Activated effector memory CD4-positive, alpha-beta T cell treated with anti-CD3 and anti-CD28 coated beads, Interleukin-2, amount 50 U/mL, for 16 hours (primary cell): ENCODE measurements around the gene MCC.
"Not testable (repeated sequence)": the region's sequence is repeated elsewhere in the genome, so short reads cannot be mapped to it uniquely, and the experiment has no call there.

Experiments used
- DNase-seq: peaks from one replicate; pipeline ENCODE4 v3.0.0-alpha.2; 2020

Gene MCC

DNA sequence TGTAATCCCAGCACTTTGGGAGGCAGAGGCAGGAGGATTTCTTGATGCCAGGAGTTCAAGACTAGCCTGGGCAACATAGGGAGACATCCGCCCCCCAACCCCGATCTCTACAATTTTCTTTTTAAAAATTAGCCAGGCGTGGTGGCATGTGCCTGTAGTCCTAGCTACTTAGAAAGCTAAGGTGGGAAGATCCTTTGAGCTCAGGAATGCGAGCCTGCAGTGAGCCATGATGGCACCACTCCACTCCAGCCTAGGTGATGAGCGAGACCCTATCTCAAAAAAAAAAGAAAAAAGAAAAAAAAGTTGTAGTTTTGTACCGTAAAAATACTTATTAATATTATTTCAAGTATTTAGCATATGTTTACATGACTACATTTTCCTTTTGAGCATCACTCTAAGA lies 82.7 kb downstream of the MCC start:
- DNase-seq: no peak

DNA sequence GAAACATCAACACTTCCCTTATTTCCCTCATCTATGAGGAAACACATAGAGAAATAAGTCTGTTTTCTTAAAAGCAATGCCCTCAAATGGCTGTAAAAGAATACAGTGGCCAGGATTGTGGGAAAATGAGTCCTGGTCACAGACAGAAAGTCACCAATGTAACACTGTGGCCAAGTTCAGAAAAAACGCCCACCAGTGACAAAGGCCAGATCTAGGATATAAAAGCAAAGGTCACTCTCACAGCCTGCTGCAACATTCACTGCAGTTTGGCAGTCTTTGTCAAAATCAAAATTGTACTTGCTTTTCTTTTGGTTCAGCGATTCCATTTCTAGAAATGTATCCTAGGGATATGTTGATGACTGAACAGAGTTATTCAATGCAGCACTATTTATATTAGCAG lies 84.0 kb downstream of the MCC start:
- no peak for DNase-seq

DNA sequence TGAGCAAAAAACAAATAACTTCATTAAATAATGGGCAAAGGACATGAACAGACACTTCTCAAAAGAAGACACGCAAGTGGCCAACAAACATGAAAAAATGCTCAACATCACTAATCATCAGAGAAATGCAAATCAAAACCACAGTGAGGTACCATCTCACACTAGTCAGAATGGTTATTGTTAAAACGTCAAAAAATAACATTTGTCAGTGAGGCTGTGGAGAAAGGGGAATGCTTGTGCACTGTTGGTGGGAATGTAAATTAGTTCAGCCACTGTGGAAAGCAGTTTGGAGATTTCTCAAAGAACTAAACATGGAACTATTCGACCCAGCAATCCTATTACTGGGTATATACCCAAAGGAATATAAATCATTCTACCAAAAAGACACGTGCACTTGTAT lies 90.3 kb downstream of the MCC start:
- DNase-seq: not testable (repeated sequence)

DNA sequence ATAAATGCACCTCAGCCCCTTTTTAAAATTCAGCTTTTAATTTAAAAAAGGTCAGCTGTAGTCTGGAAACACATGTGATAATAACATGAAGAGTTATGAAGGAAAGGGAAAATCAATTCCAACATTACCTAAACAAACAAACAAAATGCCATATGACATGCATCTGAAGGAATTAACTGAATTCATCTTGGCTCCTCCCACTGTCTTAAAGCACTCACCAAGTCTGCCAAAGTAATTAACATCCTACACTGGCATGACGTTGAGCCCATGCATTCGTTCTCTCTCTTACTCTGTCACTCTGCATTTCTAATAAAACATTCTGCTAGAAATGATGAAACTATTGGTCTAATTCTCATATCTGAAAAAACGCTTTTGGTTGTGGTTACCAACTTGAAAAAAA lies 91.2 kb downstream of the MCC start:
- DNase-seq: no peak

DNA sequence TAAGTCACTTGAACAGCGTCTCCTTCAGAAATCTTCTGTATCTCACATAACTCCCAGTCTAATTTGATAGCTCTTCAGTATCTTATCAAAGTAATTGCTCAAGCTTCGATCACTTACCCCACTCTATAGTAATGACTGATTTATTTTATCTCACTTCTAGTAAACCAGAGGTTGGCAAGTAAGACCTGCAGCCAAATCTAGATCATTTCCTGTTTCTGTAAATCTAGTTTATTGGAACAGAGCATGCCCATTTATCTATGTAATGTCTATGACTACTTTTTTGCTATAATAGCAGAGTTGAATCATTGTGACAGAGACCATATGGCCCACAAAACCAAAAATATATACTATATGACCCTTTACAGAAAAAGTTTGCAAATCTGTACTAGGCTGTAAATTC lies 93.6 kb downstream of the MCC start:
- DNase-seq: no peak

DNA sequence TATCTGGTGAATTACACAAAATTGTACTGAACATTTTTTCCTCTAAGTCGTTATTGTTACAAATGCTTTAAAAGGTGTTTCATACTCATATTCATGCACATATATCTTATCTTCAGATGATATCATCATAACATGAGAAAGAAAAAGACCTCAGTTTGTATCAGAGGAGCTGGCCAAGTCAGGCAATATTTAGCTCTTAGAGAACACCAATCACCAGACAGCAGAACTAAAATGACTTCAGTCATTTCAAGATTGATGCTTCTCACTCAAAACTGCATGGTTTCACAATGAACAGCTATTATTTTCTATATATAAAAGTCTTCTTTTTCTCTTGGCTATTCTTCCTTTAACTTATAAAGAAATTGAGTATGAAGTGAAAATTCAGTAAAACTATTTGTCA lies 98.0 kb downstream of the MCC start:
- DNase-seq: no peak

DNA sequence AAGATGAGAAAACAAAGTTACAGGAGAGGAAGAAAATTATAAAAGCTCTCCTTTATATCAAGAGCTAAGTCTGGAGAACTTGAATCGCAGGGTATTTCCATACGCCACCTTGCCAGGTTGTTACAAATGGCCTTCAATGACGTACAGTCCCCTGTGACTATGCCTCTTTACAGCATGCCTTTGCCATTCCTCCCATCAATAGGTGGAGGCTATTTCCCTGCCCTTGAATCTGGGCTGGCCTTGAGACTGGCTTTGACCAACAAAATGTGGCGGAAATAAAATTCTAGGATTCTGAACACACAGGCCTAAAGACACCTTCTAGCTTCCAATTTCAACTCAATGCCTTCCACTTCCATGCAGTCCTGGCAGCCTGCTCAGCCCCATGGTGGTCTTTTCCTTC lies 99.1 kb downstream of the MCC start:
- DNase-seq: no peak

DNA sequence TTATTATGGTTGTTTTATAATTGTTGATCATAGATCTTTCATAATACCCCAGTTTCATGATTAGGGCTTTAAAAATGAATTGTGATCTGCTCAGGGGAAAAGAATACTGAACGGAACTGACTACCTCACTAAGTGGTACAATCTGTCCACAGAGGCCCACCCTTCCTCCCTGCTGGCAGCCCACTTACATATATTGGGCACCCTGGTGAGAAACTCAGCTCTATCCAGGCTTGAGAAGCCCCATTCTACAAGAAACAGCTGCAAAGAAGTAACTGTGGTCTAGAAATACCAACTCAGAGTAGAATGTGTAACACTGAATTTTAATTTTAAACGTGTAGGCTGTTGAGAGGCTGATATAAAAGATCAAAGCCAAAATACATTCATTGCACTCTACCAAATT lies 100.4 kb downstream of the MCC start:
- no peak for DNase-seq

DNA sequence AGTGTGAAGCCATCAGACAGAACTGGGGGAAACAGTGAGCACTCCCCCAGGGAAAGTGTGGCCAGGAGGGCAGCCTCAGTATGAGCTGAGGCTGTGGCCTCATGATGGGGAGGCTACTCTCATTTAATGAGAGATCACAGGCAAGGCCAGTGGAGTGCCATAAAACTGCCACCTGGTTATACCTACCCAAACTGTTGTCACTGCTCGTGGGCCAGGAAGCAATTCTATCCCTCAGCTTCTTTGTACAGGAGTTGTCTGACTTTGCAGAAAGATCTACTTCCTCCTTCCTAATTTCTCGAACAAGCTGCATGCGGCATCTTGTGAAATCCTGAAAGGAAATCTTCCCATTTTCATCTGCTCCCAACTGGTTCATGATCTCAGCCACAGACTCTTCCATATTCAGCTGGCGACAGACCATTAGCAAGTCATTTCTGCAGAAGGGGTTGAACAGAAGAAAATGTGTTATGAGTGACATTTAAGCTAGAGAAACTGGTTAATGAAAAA lies 103.4 kb downstream of the MCC start:
- no peak for DNase-seq

DNA sequence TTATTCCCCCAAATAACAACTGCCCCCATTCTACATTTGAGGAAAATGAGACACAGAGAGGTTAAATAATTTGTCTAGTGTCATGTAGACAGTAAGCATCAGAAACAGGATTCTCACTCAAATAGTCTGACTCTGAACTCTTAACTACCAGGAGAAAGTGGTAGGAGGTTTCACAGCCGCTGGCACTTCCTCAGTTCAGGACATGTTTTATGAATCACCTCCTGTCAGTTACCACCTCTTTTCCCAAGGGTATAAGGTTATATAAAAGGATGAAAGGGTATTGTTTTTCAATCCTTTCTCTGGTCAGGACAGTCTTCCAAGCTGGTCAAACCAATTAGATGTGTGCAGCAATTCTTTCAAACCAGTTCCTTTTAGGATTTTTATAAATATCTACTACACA lies 105.5 kb downstream of the MCC start:
- no peak for DNase-seq

DNA sequence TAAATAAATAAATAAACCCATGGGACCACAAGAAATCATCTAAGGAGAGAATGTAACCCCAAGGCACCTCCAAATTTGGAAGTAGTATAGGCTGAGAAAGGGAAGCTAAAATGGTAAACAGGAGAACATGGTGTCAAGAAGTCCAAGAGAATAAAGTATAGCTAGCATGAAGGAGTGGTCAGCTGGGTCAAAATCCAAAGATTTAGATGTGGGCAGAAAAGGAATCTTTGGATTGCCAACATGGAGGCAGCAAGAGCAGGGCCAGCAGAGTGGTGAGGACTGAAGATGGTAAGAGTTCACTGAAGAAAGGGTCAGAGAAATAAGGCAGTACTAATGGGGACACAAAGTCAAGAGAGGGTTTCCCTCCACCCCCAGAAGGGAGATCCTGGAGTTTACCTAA lies 106.5 kb downstream of the MCC start:
- DNase-seq: no peak

DNA sequence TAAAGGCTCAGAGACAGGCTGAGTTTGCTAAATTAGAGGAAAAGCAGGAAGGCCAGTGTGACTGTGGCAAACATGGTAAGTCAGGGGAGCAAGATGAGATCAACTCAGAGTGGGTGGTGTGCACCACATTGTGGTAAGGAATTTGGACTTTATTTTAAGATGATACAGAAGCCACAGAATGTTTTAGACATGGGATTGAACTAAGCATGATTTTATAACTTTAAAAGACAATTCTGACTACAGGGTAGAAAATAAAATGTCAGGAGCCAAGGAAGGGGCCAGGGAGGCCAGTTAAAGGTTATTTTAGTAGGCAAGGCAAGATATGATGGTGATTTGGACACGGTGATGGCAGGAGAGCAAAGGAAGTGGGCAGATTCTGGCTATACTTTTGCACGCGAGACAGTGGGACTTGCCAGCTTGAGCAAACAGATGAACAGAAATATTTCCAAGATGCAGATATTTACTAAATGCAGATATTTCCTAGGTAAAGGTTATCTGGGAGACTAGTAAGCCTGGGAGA lies 107.4 kb downstream of the MCC start:
- no peak for DNase-seq

DNA sequence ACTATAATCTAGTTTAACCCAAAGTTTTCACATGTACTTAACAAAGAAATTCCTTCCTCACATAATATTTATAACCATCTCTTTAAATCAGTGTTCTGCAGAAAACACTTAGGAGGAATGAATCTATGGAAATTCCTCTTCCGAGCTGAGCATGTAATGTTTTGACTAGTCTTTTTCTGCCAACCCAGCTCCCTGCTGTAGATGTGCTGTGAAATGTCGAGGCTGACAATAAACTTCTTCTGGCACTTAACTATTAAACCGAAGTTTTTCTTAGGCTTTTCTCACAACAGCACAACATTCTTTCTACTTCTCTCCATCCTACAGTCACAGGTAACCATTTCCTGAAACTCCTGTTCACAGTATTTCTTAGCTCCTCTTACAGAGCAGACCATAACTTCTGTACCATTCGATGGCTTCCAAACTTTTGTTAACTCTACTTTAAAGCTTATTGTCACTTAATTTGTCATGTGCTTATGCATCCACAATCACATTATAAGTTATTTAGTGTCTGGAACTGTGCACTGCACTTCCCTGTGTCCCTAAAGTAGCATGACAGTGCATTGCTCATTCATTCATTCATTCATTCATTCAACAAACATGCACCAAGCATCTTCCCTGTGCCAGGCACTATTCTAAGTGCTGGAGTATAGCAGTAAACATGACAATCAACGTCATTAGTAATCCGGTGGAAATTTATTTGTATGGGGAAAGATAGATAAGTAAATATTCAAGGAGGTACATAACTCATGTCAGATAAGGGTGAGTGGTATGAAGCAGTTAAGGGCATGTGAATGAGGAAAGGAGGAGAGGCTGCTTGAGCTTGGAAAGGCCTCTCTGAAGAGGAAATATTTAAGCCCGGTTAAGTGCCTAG lies 108.1 kb downstream of the MCC start:
- DNase-seq: no peak

DNA sequence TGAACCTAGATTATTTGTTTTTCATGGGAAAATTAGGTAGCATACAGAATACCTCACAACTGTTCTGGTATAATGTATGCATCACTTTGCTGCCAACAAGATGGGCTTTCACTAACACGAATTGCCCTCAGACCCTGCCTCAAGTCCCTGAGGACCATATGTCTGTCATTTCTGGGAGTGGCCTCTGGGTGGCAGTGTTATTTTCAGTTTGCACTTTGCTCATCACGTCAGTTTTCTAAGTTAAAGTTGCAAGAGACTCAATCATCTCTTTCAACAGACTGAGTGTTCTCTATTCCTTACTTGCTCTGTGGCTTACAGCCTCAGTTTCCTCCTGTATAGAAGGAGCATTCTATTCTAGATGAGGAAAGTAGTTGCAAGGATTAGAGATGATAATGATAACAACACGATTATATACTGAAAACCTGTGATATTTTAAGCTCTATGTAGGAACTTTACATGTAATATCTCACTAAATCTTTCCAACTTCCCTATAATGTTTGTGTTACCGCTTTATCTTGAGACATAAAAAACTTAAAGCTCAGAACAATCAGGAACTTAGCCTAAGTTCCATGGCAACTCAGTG lies 109.2 kb downstream of the MCC start:
- DNase-seq: peak; percentile 81

DNA sequence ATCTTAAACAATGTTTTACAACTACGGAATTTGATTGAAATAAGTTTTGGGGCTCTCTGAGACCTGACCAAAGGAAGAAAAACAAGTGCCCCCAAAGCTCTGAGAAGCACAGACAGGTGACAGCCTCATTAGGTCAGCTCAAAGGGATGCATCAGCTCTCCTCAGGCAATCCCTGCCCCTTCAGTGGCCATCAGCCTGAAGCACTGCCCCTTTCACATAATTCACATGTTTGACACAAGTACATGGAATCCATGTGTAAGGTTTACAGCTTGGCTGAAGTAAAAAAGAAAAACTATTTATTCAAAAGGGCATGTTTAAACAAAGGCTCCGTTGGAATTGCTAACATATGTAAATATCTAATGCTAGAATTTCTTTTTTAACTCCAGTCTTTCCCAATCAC lies 109.7 kb downstream of the MCC start:
- no peak for DNase-seq

DNA sequence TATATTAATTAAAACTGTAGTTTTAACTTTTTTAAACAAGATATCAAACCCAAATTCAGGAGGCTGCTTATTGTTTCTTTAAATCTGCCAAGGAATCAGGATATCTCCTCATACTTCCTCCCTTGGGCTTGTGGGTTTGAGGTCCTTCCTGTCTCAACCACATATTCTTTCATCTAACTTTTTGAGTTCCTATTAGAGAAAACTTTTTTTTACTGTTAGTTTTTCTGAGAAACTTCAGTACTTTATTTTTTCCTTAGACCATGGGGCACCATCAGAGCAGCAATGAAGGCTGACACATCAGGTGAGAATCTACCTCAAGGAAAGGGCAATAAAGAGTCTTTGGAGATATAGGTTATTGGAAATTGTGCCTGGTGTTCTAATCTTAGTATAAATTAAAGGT lies 110.2 kb downstream of the MCC start:
- DNase-seq: no peak

DNA sequence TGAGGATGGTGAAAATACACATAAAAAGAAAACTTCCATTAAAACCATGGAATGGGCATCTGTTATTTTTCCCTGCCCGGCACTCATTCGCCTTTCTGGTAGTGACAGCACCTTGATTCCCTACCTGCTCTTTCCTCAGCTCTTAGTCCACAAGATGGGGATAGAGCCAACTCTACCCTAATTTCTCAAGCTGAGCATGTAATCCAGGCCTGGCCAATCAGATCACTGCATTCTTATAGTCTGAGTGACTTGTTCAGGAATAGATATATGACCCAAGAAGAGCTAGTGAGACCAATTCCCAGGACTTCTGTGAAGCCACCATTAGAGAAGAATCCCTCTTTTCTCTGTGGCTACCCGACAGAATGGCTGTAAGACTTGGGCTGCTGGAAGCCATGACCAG lies 111.6 kb downstream of the MCC start:
- no peak for DNase-seq

DNA sequence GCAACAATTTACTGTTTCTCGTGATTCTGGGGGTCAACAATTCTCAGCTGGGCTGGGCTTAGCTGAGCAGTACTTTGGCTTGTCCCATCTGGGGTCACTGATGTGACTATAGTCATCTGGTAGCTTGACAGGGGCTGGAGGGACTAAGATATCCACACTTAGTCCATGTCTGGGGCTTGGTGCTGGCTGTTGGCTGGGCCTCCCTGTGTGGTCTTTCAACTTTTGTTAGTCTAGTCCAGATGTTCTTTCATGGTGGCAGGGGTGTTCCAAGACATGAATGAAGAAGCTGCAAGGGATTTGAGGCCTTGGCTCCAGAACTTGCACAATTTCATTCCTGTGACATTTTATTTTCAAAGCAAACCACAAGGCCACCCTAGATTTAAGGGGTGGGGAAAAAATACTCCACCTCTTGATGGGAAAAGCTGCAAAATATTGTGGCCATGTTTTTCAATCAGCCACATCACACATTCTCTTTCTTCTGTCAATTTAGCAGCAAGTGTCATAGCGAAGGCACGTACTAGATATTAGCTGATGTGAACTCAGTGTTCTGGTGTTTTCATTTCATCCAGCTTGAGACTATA lies 112.7 kb downstream of the MCC start:
- no peak for DNase-seq

DNA sequence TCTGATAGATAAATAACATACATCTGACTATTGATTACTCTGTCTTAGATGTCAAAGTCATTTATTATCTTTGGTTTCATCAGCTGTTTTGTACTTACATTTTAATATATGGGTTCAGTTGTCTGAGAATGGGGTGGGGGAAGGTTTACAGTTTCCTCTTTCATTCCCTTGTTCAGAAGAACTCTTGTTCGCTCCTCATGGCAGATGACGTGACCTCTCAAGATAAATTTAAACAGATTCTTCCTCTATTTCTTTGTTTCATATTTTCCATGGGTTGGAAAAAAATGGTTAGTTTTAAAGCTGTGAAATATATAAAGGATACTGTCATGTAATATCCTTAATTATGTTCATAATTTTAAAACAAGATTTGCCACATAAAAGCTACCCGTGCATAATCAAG lies 114.8 kb downstream of the MCC start:
- no peak for DNase-seq

DNA sequence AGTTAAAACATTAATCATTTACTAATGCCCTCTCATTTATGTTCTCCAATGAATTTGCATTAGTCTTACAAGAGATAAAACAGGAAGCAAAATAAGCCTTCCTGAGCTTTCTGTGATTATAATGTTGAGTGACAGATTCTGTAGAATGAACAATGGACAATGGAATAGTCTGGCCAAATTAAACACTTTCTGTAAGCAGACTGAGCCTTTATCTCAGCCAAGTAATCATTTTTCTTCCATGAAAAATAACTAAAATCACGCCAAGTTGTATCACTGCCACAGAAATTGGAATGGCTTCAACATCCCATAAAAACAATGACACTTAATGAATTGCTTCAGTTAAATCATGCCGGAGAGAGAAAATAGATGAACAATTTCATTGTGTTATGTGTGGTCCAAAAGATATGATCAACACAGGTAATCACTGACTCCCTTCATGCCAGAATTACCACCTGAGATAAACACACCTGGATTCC lies 116.5 kb downstream of the MCC start:
- DNase-seq: no peak

DNA sequence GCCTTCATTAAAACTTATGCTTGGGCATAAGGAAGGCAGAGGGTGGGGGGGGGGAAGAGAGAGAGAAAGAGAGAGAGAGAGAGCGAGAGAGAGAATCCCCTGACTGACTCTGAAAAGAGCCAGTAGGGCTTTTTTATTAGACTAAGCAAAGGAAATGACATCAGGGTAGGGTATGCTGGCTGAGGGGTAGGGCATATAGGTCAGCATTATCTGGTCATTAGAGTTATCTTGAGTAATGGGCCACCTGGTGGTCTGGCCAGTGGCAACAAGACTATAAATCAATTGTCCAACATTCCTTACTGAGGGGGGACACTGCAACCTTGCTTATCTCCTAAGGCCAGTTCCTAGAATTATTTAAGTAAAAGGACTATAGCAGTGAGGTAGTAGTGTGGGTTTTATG lies 120.7 kb downstream of the MCC start:
- no peak for DNase-seq

DNA sequence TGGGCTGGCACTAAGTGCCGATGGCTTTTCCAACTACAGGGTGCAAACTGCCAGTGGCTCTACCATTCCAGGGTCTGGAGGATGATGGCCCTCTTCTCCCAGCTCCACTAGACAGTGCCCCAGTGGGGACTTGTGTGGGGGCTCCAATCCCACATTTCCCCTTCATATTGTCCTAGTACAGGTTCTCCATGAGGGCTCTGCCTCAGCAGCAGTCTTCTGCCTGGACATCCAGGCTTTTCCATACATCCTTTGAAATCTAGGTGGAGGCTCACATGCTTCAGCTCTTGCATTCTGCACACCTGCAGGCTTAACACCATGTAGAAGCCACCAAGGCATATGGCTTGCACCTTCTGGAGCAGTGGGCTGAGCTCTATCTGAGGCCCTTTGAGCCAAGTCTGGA lies 123.8 kb downstream of the MCC start:
- DNase-seq: no peak

DNA sequence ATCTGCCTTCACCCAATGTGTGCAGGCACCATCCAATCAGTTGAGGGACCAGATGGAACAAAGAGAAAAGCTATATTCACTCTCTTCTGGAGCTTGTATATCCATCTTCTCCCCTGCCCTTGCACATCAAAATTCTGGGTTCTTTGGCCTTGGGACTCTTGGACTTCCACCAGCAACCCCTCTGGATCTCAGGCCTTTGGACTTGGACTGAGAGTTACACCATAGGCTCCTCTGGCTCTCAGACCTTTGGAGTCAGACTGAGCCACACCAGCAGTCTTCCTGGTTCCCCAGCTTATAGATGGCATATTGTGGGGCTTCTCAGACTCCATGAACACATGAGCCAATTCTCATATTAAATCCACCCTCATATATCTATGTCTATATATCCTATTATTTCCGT lies 126.6 kb downstream of the MCC start:
- DNase-seq: no peak

DNA sequence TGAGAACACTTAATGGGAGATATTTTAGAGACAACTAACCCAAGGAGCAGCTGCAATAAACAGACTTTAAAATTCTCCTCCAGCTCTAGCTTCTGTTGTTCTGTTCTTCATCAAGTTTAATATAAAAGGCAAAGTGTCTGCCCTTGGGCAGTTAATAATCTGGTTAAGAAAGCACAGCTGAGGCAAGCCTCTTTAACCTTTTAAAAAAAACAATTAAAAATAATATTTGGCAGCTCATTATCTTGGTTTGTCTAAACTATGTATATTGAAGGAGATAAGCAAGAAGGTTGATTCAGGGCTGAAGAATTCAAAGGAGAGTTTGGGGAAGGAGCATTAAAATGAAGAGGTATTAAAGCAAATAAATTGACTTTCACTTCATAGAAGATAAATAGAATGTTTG lies 128.8 kb downstream of the MCC start:
- DNase-seq: no peak
